Measurements from ENCODE around the gene MAPK11.
"Not testable (repeated sequence)": the region's sequence is repeated elsewhere in the genome, so short reads cannot be mapped to it uniquely, and the experiment has no call there.

The MAPK11 gene

GRCh38 chr22:50275181-50276055, 5.2 kb upstream of the MAPK11 start:
- DNase-seq, result no peak

DNA sequence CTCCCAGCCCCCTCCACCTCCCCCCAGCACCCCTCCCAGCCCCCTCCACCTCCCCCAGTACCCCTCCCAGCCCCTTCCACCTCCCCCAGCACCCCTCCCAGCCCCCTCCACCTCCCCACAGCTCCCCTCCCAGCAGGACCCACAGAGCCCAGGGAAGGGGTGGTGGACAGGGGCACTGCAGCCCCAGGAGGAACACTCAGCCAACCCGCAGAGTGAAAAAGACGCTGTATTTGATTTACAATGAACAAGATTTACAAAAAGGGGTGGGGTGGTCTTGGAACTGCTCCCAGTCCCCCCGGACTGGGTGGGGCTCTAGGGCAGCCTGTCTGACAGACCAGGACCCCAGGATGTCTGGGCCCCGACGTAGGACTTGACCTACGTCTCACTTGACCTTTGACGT, 4.6 kb upstream of the MAPK11 start:
- DNase-seq, result no peak

DNA sequence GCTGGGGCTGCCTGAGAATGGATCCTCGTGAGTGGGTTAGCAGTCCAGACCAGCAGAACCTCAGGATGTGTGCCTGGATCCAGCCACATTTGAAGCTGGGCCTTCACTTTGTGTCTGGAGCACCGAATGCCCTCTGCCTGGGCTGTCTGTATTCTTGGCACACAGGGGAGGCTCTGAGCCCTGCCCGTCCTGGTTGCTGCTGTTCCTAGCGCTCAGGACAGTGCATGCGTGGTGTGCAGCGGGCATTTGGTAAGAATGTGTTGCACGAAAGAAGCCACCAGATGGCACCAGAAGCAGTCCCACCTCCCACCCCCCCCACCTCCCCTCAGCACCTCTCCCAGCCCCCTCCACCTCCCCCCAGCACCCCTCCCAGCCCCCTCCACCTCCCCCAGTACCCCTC, 4.1 kb upstream of the MAPK11 start:
- DNase-seq, result peak; percentile 64

- not testable (repeated sequence) for DNase-seq
Observed at GRCh38 chr22:50273781-50274180, 3.6 kb upstream of the MAPK11 start.

DNA sequence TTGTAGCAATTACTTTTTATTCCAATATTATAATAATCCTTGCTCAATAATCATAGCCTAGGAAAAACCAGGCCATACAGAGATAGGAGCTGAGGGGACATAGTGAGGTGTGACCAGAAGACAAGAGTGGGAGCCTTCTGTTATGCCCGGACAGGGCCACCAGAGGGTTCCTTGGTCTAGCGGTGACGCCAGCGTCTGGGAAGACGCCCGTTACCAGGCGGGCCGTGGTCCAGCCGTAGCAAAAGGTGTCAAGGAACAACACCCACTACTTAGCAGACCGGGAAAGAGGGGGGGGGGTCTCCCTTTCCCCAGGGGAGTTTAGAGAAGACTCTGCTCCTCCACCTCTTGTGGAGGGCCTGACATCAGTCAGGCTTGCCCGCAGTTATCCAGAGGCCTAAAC, 3.2 kb upstream of the MAPK11 start:
- peak; percentile 39 for DNase-seq

DNA sequence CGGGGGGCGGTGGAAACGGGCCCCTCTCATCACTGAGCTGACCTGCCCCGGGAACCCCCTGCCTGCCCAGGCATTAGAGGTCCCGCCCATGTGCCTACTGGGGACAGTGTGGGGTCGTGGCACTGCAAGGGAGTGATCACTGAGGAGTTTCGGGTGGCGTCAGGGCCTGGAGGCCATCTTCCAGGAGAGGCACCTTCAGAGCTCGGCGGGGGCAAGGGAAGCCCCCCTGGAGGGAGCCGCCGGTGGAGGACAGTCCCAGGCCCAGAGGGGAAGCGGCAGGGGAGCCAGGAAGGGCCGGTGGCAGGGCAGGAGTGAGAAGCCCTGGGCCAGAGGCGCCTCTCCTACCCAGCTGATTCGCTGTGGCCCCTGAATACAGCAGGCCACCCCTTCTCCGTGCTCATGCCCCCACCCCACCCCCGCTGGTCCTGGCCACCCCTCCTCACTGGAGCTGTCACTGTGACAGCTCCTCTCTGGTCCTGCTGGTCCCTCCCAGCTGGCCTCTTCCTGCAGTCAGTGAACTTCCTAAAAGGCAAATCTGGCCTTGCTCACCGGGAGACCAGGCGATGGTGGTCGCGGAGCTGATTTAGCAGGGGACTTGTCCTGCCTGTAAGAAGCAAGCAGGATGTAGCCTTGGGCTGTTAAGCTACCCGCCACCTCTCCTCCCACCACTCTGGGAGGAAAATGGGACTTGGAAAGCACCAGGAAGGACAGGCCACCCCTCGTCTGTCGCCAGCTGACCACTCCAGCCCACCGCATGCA, 2.0 kb upstream of the MAPK11 start:
- DNase-seq, result no peak

DNA sequence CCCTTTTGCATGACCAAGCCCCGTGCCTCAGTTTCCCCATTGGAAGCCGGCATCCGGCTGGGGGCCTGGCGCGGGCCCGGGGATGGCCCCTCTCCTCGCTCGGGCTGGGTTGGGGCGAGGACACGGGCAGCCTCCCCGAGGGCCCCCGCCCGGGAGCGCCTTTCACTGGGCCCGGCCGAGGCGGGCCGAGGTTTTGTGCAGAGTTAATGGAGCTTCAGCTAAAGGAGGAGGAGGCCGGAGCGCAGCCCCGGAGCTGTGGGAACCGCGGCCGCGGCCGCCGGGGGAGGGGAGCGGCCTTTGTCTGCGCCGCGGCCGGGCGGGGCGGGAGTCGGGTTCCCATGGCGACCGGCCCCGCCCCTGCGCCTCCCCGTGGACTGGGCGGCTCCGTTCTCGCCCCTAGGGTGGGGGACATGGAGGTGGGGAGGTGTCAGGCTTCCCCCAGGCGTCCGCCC, 1.4 kb upstream of the MAPK11 start:
- DNase-seq, result peak; percentile 82

GRCh38 chr22:50270666-50271394, 650 bp upstream of the MAPK11 start:
- peak; percentile 75 for DNase-seq

- DNase-seq, result peak; percentile 54
Observed at GRCh38 chr22:50269573-50269969, 609 bp downstream of the MAPK11 start.

GRCh38 chr22:50268655-50269113, 1.5 kb downstream of the MAPK11 start:
- no peak for DNase-seq

- DNase-seq, result no peak
Observed at GRCh38 chr22:50267591-50268390, 2.4 kb downstream of the MAPK11 start.

GRCh38 chr22:50266994-50267393, 3.2 kb downstream of the MAPK11 start:
- no peak for DNase-seq

- DNase-seq, result no peak
Observed at GRCh38 chr22:50264946-50265669, 5.1 kb downstream of the MAPK11 start.

DNA sequence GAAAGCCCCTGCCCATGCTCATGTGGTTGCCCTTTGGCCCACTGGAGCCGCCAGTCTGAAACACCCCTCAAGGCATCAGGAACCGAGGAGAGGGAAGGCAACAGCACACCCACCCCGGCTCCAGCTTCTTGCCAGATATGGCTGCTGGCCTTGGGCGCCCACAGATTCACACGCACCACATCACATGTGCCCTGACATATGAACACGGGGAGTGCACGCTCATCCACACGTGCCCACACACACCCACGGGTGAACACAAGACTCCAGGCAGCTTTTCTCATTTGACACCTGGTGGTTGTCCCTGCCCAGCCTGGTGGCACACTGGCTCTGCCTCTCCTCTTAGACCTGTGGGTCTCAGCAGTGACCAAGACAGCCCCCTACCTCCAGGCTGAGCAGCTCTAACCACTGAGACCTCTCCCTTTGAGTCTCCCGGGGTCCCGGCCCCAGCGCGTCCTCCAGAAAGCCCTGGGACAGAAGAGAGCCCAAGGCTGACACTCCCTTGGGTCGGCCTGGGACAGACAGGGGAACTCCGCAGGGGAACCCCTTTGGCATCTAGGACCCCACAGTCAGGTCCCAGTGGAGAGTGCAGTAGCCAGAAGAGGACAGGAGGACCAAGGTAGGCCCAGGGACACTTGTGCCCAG, 6.0 kb downstream of the MAPK11 start:
- no peak for DNase-seq

DNA sequence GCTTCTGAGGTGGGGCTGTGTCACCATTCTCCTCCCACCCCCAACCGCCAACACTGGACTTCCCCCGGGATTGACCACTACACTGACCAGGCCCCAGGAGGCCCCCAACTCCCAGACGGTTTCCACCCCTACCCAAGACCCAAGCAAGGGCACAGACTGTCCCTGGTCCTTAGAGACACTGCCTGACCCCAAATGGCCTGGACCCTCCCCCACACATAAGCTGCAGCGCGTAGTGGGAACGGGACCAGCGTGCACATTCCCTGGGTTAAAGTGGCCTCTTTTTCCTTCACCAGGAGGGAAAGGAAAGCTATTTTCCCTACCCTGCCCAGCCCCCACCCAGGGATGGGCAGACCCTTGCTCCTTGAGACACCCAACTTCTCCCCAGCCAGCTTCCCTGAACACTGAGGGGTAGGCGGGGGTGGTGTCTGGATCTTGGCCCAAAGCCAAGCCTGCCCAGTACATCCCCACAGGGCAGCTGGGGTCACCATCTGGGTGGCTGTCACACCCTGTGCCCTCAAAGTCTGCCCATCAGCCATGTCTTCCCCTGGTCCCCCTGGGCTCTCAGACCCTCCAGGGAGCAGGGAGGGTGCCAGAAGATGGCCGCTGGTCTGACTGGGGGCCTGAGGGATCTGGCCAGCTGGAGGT, 7.1 kb downstream of the MAPK11 start:
- no peak for DNase-seq

DNA sequence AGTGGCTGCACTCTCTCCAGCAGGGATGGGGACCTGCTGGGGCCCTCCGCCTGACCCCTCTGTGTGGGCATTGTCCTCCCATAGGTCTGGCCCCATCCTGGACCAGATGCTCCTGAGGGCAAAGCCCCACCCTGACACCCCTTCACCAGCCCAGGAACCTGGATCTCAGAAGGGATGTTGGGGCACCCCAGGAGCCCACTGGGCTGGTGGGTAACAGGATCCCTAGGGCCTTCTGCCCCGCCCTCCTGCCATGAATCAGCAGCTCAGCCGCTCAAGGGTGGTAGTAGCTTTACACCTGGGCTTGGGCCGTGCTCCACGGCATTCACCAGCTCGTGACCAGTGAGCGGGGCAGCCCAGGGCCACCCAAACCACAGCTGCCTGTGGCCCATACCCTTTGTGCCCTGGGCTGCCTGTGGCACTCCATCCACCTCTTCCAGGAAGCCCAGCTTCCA, 7.7 kb downstream of the MAPK11 start:
- DNase-seq, result no peak

- peak; percentile 49 for DNase-seq
Observed at GRCh38 chr22:50261615-50262459, 8.3 kb downstream of the MAPK11 start, which contains the start of gene MAPK12. TSS of gene MAPK12 (minus strand) at chr22:50261683. CDS start at chr22:50261509, 174 bp downstream.

- DNase-seq, result peak; percentile 58
Observed at GRCh38 chr22:50260801-50261614, 9.2 kb downstream of the MAPK11 start.

DNA sequence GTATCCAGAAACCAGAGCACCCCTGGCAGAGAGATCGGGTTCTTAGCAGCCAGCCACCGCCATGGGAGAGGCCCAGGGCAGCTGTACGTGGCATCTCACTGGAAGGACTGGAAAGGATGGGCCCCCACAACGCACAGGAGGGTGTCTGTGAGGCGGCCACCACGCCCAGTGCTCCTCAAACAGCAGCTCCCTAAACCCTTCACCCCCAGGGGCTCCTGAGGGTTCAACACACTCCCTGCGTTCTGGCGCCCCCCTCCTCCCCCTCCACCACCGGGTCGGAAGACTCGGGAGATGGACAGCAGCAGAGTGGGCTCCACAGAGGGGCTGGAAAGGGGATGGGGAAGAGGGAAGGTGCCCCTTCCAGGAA, 9.8 kb downstream of the MAPK11 start:
- no peak for DNase-seq

Data from OCI-M1 (cell line).